H1 (cell line): ENCODE measurements around the gene BRAT1. TPM values are rescaled to one million over a fixed set of nuclear protein-coding genes. Genes with fewer than 3 reads are reported as not detected.
"Not testable (repeated sequence)": the region's sequence is repeated elsewhere in the genome, so short reads cannot be mapped to it uniquely, and the experiment has no call there.

Source experiments
- CTCF ChIA-PET: fragments of 300-600 bp; sonication (Branson Sonifier 250); formaldehyde crosslinking; loops from one replicate; lab custom pipeline; 2021; ENCODE audit not compliant: partially characterized antibody; lab: Charles Lee
- POLR2A ChIA-PET: fragments of 300-600 bp; sonication (Branson Sonifier 250); formaldehyde crosslinking; loops from one replicate; lab custom pipeline; 2021; ENCODE audit warnings: inconsistent platforms; ENCODE audit not compliant: partially characterized antibody; lab: Charles Lee
- DNase-seq, 2 experiments: peaks; one replicate each; pipeline versions ENCODE4 v3.0.0 to v3.0.0-alpha.2; 2010 to 2022; ENCODE audit warnings: low spot score in 2 of 2, low read depth in 1 of 2, mixed read lengths in 1 of 2
- FAIRE-seq: peaks from 2 replicates; lab custom pipeline; 2011; peaks lifted over from hg19 to GRCh38; lab: Jason Lieb, UNC
- H2AFZ ChIP-seq: 2 replicates; pipeline ENCODE4 v1.8.1; 2012; ENCODE audit warnings: low read length, inconsistent platforms
- H2AK5ac ChIP-seq: 2 replicates; pipeline ENCODE4 v1.6.1; 2013; ENCODE audit warnings: low read depth, low read length
- H2BK120ac ChIP-seq: replicated peaks from 2 replicates; pipeline ENCODE3; 2013; ENCODE audit warnings: low read depth, low read length, inconsistent platforms
- H2BK12ac ChIP-seq: 2 replicates; pipeline ENCODE4 v1.6.1; 2013; ENCODE audit warnings: low read depth, low read length
- H2BK15ac ChIP-seq: 2 replicates; pipeline ENCODE4 v1.6.1; 2013; ENCODE audit warnings: low read length
- H2BK20ac ChIP-seq: 2 replicates; pipeline ENCODE4 v1.6.1; 2013; ENCODE audit warnings: low read length
- H2BK5ac ChIP-seq: 2 replicates; pipeline ENCODE4 v1.6.1; 2013; ENCODE audit warnings: low read depth, low read length
- H3K14ac ChIP-seq: 2 replicates; pipeline ENCODE4 v1.6.1; 2013; ENCODE audit warnings: inconsistent platforms; ENCODE audit not compliant: insufficient read length
- H3K18ac ChIP-seq: 2 replicates; pipeline ENCODE4 v1.6.1; 2013; ENCODE audit warnings: low read length; ENCODE audit errors: extremely low read depth
- H3K23ac ChIP-seq: 2 replicates; pipeline ENCODE4 v1.6.1; 2013; ENCODE audit warnings: inconsistent platforms; ENCODE audit not compliant: insufficient read length
- H3K23me2 ChIP-seq: 2 replicates; pipeline ENCODE4 v1.6.1; 2013; ENCODE audit warnings: low read depth, low read length
- H3K27ac ChIP-seq: 2 replicates; pipeline ENCODE4 v1.6.1; 2011; ENCODE audit warnings: low read depth, low read length, inconsistent platforms
- H3K27me3 ChIP-seq, 4 experiments: replicated peaks in 1 of 4; 1 replicate in 1 of 4; 2 replicates in 3 of 4; pipeline versions ENCODE4 v1.6.1 to v1.8.1; 2011 to 2013; ENCODE audit warnings: low read length in 3 of 4, mild to moderate bottlenecking in 3 of 4, inconsistent platforms in 2 of 4, mixed read lengths in 2 of 4, moderate library complexity in 1 of 4; ENCODE audit not compliant: control insufficient read depth in 3 of 4, insufficient read depth in 3 of 4; ENCODE audit errors: extremely low read depth in 1 of 4
- H3K36me3 ChIP-seq, 4 experiments: 2 replicates each; pipeline versions ENCODE4 v1.6.1 to v1.8.1; 2011 to 2013; ENCODE audit warnings: mild to moderate bottlenecking in 4 of 4, low read length in 3 of 4, moderate library complexity in 2 of 4, control low read depth in 1 of 4, inconsistent platforms in 1 of 4; ENCODE audit not compliant: insufficient read depth in 4 of 4, control insufficient read depth in 2 of 4
- H3K4ac ChIP-seq: replicated peaks from 2 replicates; pipeline ENCODE3; 2013; ENCODE audit warnings: low read length, low read depth, mixed read lengths, inconsistent platforms; ENCODE audit not compliant: insufficient read length
- H3K4me1 ChIP-seq, 4 experiments: replicated peaks in 1 of 4; 1 replicate in 1 of 4; 2 replicates in 3 of 4; pipeline versions ENCODE4 v1.6.1 to v1.8.1; 2011 to 2013; ENCODE audit warnings: low read length in 3 of 4, inconsistent platforms in 2 of 4, mixed read lengths in 1 of 4; ENCODE audit not compliant: insufficient read depth in 4 of 4, control insufficient read depth in 3 of 4
- H3K4me2 ChIP-seq, 2 experiments: 2 replicates each; pipeline versions ENCODE4 v1.6.1 to v1.8.1; 2011 to 2013; ENCODE audit warnings: low read depth in 2 of 2, low read length in 2 of 2, control low read depth in 1 of 2, inconsistent platforms in 1 of 2, mild to moderate bottlenecking in 1 of 2; ENCODE audit not compliant: insufficient read depth in 1 of 2
- H3K4me3 ChIP-seq, 4 experiments: fragments of 200-600, 300-600 bp in 1 of 4; sonication (generic), shearing (Covaris generic), sonication (Bioruptor Twin) in 1 of 4; 2 replicates each; pipeline versions ENCODE4 v1.5.1 to v1.8.1; 2011 to 2016; ENCODE audit warnings: low read length in 4 of 4, low read depth in 3 of 4, control low read depth in 2 of 4, inconsistent platforms in 2 of 4, mild to moderate bottlenecking in 2 of 4, mixed read lengths in 1 of 4, moderate library complexity in 1 of 4; ENCODE audit not compliant: insufficient read depth in 2 of 4; ENCODE audit errors: extremely low read depth in 1 of 4
- H3K56ac ChIP-seq: replicated peaks from 2 replicates; pipeline ENCODE3; 2013; ENCODE audit warnings: low read depth, mild to moderate bottlenecking, mixed read lengths, low read length, inconsistent platforms; ENCODE audit not compliant: insufficient read length
- H3K79me1 ChIP-seq: 2 replicates; pipeline ENCODE4 v1.6.1; 2013; ENCODE audit warnings: low read depth, low read length, control low read depth
- H3K79me2 ChIP-seq, 2 experiments: 2 replicates each; pipeline versions ENCODE4 v1.6.1 to v1.8.1; 2012 to 2013; ENCODE audit warnings: low read length in 2 of 2, mild to moderate bottlenecking in 2 of 2, inconsistent platforms in 1 of 2; ENCODE audit not compliant: insufficient read depth in 2 of 2, control insufficient read depth in 1 of 2
- H3K9ac ChIP-seq, 4 experiments: replicated peaks in 1 of 4; 1 replicate in 1 of 4; 2 replicates in 3 of 4; pipeline versions ENCODE4 v1.6.1 to v1.8.1; 2011 to 2013; ENCODE audit warnings: low read depth in 3 of 4, low read length in 3 of 4, control low read depth in 2 of 4, mild to moderate bottlenecking in 2 of 4, moderate library complexity in 2 of 4, inconsistent platforms in 1 of 4; ENCODE audit errors: extremely low read depth in 1 of 4
- H3K9me3 ChIP-seq, 2 experiments: 2 replicates each; pipeline versions ENCODE4 v1.6.1 to v1.8.1; 2012 to 2013; ENCODE audit warnings: mild to moderate bottlenecking in 2 of 2, moderate library complexity in 2 of 2, control low read depth in 1 of 2, inconsistent platforms in 1 of 2, low read depth in 1 of 2, low read length in 1 of 2, mixed read lengths in 1 of 2; ENCODE audit not compliant: insufficient read depth in 2 of 2
- H4K20me1 ChIP-seq, 2 experiments: replicated peaks in 1 of 2; 2 replicates each; pipeline versions ENCODE3 to v1.8.1; 2011 to 2013; ENCODE audit warnings: inconsistent platforms in 2 of 2, low read length in 2 of 2, mild to moderate bottlenecking in 1 of 2; ENCODE audit not compliant: insufficient read depth in 2 of 2, control insufficient read depth in 1 of 2
- H4K5ac ChIP-seq: 2 replicates; pipeline ENCODE4 v1.6.1; 2013; ENCODE audit warnings: low read length, low read depth, mixed read lengths, inconsistent platforms; ENCODE audit not compliant: insufficient read length
- H4K8ac ChIP-seq: 2 replicates; pipeline ENCODE4 v1.8.0; 2013; ENCODE audit warnings: mild to moderate bottlenecking, moderate library complexity, low read length, inconsistent platforms; ENCODE audit not compliant: insufficient read depth; ENCODE audit errors: extremely low read depth
- H4K91ac ChIP-seq: replicated peaks from 2 replicates; pipeline ENCODE3; 2013; ENCODE audit warnings: low read length, mixed read lengths, inconsistent platforms; ENCODE audit not compliant: insufficient read length
- whole genome bisulfite sequencing, 2 experiments: shearing (Covaris generic) in 1 of 2; methylation state at CpG; one replicate each; pipeline versions ENCODE4 v1.1.6 to v1.1.7; 2013 to 2015; ENCODE audit warnings: low lambda C conversion rate in 2 of 2, mixed read lengths in 2 of 2, inconsistent platforms in 1 of 2, low coverage in 1 of 2, missing lambda C conversion rate in 1 of 2; ENCODE audit not compliant: insufficient replicate concordance in 2 of 2, insufficient coverage in 1 of 2, insufficient read length in 1 of 2; ENCODE audit errors: extremely low coverage in 1 of 2, missing lambda C conversion rate in 1 of 2; 5-methylcytosine and 5-hydroxymethylcytosine counted together
- polyA plus RNA-seq, 7 experiments: library from polyadenylated mRNA; depleted of rRNA in 3 of 7; stranded (reverse) in 5 of 7; unstranded in 2 of 7; fragments of >200 nt in 5 of 7; fragments of 200-250 nt in 2 of 7; gene quantifications; 1 replicate in 5 of 7; 2 replicates in 1 of 7; 4 replicates in 1 of 7; pipeline versions ENCODE4 v1.2.1 to v1.2.3, GENCODE V29; 2011 to 2013; ENCODE audit warnings: missing spikeins in 2 of 7, mixed read lengths in 2 of 7
- total RNA-seq: library from RNA; stranded (reverse); fragmentation: NEBNext Ultra II Directional; extraction: Animal tissue kit (Norgen Biotek cat#: 25700); gene quantifications from 2 replicates; pipeline ENCODE4 v1.2.1, GENCODE V29; 2021

BRAT1 gene
- total and polyA plus RNA-seq, 2 of the 8 experiments (the other 6 are each of a cell fraction or from before 2014, with no cell fraction given) = 36.8 to 42.3 TPM

DNA sequence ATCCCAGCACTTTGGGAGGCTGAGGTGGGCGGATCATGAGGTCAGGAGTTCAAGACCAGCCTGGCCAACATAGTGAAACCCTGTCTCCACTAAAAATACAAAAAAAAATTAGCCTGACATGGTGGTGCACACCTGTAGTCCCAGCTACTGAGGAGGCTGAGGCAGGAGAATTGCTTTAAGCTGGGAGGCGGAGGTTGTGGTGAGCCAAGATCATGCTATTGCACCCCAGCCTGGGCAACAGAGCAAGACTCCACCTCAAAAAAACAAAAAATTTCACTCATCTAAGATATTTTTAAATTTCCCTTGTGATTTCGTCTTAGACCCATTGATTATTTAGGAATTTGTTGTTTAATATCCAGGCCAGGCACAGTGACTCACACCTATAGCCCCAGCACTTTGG is 8.6 kb upstream of the BRAT1 start:
- H3K4ac ChIP-seq, H3K27ac ChIP-seq, H3K23ac ChIP-seq, H2BK15ac ChIP-seq, POLR2A ChIA-PET, H2BK5ac ChIP-seq, H3K14ac ChIP-seq, H4K8ac ChIP-seq, H3K36me3 ChIP-seq, H2BK12ac ChIP-seq, DNase-seq, FAIRE-seq, H4K20me1 ChIP-seq, H3K18ac ChIP-seq, H2AFZ ChIP-seq, H3K9ac ChIP-seq, H3K27me3 ChIP-seq, H3K23me2 ChIP-seq, H4K91ac ChIP-seq, H3K56ac ChIP-seq, H3K4me3 ChIP-seq, H3K79me1 ChIP-seq, H2BK120ac ChIP-seq, H3K9me3 ChIP-seq, H3K4me2 ChIP-seq, H2AK5ac ChIP-seq, H4K5ac ChIP-seq, H3K4me1 ChIP-seq, H3K79me2 ChIP-seq, H2BK20ac ChIP-seq: not testable (repeated sequence)
- WGBS, 2 experiments = 88% methylated on average over 3 of the region's 3 CpGs; no CpG with 5 or more reads in 1 of the 2 experiments
- CTCF ChIA-PET = interaction anchor here (1.0 to 1.9 kb wide), 4 partner anchors 32 to 117 kb away, joined by 3 to 6 read pairs (median 4); no protein-coding TSS in a partner anchor
